Stimulated activated CD4-positive, alpha-beta T cell treated with anti-CD3 and anti-CD28 coated beads, Interleukin-2, amount 100 ng/mL, for 24 hours (primary cell): ENCODE measurements around the gene OR2S2.
"Not testable (repeated sequence)": the region's sequence is repeated elsewhere in the genome, so short reads cannot be mapped to it uniquely, and the experiment has no call there.

Experiments
- DNase-seq, 2 donors: peaks; one replicate each; pipeline ENCODE4 v3.0.0-alpha.2; 2020

Gene OR2S2

GRCh38 chr9:35960039-35960655 is 2.2 kb upstream of the OR2S2 start:
- DNase-seq, result no peak

GRCh38 chr9:35956651-35957050 is 1.3 kb downstream of the OR2S2 start:
- DNase-seq, result no peak

GRCh38 chr9:35954942-35955546 is 2.9 kb downstream of the OR2S2 start:
- peak; percentile 42 to 44 for DNase-seq

GRCh38 chr9:35952526-35953191 is 5.3 kb downstream of the OR2S2 start:
- DNase-seq, result no peak

- no peak for DNase-seq
Observed at GRCh38 chr9:35951736-35952135, 6.2 kb downstream of the OR2S2 start.

GRCh38 chr9:35948901-35949318 is 9.0 kb downstream of the OR2S2 start:
- no peak for DNase-seq

- no peak for DNase-seq
Observed at GRCh38 chr9:35948451-35948850, 9.5 kb downstream of the OR2S2 start.

GRCh38 chr9:35945341-35946018 is 12.5 kb downstream of the OR2S2 start:
- DNase-seq, result peak; percentile 78 to 80

GRCh38 chr9:35944841-35945240 is 13.1 kb downstream of the OR2S2 start:
- no peak for DNase-seq

- no peak for DNase-seq
Observed at GRCh38 chr9:35944173-35944572, 13.8 kb downstream of the OR2S2 start.

GRCh38 chr9:35942286-35942685 is 15.7 kb downstream of the OR2S2 start:
- no peak for DNase-seq

GRCh38 chr9:35940458-35941407 is 17.2 kb downstream of the OR2S2 start:
- no peak for DNase-seq

GRCh38 chr9:35939679-35940250 is 18.2 kb downstream of the OR2S2 start:
- DNase-seq, result no peak

GRCh38 chr9:35938474-35939356 is 19.2 kb downstream of the OR2S2 start:
- no peak for DNase-seq

GRCh38 chr9:35937227-35937626 is 20.7 kb downstream of the OR2S2 start:
- no peak for DNase-seq

GRCh38 chr9:35935755-35936509 is 22.0 kb downstream of the OR2S2 start:
- no peak for DNase-seq

GRCh38 chr9:35935261-35935660 is 22.7 kb downstream of the OR2S2 start:
- DNase-seq, result no peak

- not testable (repeated sequence) for DNase-seq
Observed at GRCh38 chr9:35934069-35934468, 23.9 kb downstream of the OR2S2 start.

GRCh38 chr9:35933550-35934067 is 24.3 kb downstream of the OR2S2 start:
- no peak for DNase-seq

- DNase-seq, result no peak
Observed at GRCh38 chr9:35932735-35933134, 25.2 kb downstream of the OR2S2 start.
